ENCODE data around the gene PHC3. TPM values are rescaled to one million over a fixed set of nuclear protein-coding genes. Genes with fewer than 3 reads are reported as not detected.
A peak's percentile ranks its signal among the peaks of the same experiment; 100 is the strongest.

PHC3 gene, protein sequence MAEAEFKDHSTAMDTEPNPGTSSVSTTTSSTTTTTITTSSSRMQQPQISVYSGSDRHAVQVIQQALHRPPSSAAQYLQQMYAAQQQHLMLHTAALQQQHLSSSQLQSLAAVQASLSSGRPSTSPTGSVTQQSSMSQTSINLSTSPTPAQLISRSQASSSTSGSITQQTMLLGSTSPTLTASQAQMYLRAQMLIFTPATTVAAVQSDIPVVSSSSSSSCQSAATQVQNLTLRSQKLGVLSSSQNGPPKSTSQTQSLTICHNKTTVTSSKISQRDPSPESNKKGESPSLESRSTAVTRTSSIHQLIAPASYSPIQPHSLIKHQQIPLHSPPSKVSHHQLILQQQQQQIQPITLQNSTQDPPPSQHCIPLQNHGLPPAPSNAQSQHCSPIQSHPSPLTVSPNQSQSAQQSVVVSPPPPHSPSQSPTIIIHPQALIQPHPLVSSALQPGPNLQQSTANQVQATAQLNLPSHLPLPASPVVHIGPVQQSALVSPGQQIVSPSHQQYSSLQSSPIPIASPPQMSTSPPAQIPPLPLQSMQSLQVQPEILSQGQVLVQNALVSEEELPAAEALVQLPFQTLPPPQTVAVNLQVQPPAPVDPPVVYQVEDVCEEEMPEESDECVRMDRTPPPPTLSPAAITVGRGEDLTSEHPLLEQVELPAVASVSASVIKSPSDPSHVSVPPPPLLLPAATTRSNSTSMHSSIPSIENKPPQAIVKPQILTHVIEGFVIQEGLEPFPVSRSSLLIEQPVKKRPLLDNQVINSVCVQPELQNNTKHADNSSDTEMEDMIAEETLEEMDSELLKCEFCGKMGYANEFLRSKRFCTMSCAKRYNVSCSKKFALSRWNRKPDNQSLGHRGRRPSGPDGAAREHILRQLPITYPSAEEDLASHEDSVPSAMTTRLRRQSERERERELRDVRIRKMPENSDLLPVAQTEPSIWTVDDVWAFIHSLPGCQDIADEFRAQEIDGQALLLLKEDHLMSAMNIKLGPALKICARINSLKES
- 100 to 1,000 TPM; 121 to 130 (median 125) TPM for total RNA-seq
- 87.5 TPM for total RNA-seq (2013)

DNA sequence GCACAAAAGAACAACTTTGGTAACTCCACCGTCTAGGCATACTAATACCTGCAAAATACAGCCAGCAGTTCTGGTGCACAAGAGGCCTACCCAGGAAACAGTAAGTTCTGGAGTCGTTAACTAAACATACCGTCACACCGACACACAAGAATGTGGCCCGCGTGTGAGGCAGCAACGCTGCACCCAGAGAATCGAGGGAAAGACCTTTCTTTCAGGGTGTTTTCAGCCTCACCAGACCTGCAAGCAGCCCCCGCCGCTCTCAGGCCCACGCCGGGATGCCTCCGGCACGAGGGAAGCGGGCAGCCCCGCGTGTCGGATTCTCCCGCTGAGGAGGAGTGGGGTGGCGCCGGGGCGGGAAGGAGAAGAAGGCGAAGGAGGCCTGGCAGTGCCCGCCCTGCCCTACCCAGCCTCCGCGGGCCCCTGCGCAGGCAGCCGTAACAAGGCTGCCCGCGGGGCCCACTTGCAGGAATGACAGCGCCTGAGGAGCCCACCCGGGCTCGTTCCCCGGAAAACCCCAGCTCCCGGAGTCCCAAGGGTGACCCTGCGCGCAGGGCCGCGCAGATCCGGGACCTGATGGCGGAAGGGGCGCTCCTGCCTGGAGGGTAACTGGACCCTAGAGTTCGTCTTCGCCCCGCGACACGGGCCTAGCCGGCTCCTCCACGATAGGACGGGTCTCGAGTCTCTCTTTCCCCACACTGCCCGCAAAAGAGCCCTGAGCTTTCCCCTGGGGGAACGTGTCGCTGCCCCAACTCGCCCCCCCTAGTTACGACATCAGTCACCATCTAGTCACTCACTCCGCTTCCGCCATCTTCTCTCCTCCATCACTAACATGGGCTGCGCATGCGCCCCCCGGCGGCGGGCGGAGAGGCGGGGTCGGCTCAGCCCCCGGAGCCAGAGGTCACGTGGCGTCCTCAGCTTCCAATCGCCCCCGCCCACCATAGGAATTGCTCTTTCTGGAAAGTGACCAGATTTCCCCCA is at the start of gene PHC3:
PHC3 (minus strand) TSS at position 826 of the 978 bp plus-strand sequence; CDS start at position 808, 18 bp downstream.
- Histone ChIP-seq H3K4me1 (ENCODE audit: control insufficient read depth, insufficient read depth, low read length) (peaks cover 26% of the 10 kb centered on the region), H3K9me3 (ENCODE audit: control insufficient read depth, insufficient read depth, low read length) (no peaks in the 10 kb centered on the region), H3K27ac (ENCODE audit: low read length) (peak within 1 kb of the TSS; percentile 97), H3K27me3 (ENCODE audit: control insufficient read depth, insufficient read depth, low read length) (no peaks in the 10 kb centered on the region), H3K4me3 (ENCODE audit: low read length) (peak within 1 kb of the TSS; percentile 84), H3K36me3 (ENCODE audit: control insufficient read depth, insufficient read depth, low read length) (peaks cover 18% of the 10 kb centered on the region)
- DNase-seq: peak; percentile 87 to 96
- TF ChIP-seq, protein P1, sequence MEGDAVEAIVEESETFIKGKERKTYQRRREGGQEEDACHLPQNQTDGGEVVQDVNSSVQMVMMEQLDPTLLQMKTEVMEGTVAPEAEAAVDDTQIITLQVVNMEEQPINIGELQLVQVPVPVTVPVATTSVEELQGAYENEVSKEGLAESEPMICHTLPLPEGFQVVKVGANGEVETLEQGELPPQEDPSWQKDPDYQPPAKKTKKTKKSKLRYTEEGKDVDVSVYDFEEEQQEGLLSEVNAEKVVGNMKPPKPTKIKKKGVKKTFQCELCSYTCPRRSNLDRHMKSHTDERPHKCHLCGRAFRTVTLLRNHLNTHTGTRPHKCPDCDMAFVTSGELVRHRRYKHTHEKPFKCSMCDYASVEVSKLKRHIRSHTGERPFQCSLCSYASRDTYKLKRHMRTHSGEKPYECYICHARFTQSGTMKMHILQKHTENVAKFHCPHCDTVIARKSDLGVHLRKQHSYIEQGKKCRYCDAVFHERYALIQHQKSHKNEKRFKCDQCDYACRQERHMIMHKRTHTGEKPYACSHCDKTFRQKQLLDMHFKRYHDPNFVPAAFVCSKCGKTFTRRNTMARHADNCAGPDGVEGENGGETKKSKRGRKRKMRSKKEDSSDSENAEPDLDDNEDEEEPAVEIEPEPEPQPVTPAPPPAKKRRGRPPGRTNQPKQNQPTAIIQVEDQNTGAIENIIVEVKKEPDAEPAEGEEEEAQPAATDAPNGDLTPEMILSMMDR (IDR thresholded peaks at IDR 0.05): no peak
- peak within 1 kb of the TSS; percentile 97 for H3K4me3 Mint-ChIP-seq
- intact Hi-C loops (cut with micrococcal nuclease): loop anchor here (2.0 to 5.0 kb wide), 3 partner anchors 42 to 419 kb away; partner anchors contain the start of genes PRKCI and SKIL
- ATAC-seq: peak; percentile 79 to 88 (median 83)
- H3K27me3 Mint-ChIP-seq (ENCODE audit: low read depth in 2 of 2): no peaks in the 10 kb centered on the region
- H3K27ac Mint-ChIP-seq: peak within 1 kb of the TSS; percentile 96 to 99
- H3K9me3 Mint-ChIP-seq: no peaks in the 10 kb centered on the region
- peaks cover 30 to 35% of the 10 kb centered on the region in 2 donors for H3K4me1 Mint-ChIP-seq
- WGBS (ENCODE audit: insufficient coverage): under 1% methylated on average over 71 of the region's 71 CpGs
- H3K36me3 Mint-ChIP-seq: no peaks in the 10 kb centered on the region

DNA sequence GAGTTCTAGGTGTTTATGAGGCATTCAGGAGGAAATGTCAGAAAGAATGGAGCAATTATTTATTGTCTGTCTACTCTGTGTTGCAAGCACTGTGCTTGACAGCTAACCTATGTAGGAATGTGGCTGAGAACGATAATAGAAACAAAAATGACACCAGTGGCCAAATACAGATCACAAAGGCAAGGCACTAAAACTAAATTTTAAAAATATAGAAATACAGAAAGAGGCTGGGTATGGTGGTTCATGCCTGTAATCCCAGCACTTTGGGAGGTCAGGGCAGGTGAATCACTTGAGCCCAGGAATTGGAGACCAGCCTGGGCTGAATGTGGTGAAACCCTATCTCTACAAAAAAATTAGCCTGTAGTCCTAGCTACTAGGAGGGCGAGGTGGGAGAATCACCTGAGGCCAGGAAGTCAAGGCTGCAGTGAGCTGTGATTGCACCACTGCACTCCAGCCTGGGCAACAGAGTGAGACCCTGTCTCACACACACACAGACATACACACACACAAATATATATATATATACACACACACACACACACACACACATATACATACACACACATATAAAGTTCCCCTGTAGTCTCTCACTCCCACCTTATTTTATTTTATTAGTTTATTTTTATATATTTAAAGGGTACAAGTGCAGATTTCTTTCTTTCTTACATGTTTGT is 46.7 kb upstream of the PHC3 start:
- no peaks in the 10 kb centered on the region for H3K9me3 ChIP-seq (ENCODE audit: control insufficient read depth, insufficient read depth, low read length)
- WGBS (ENCODE audit: insufficient coverage): 89% methylated on average over 2 of the region's 2 CpGs
- no peaks in the 10 kb centered on the region for H3K27me3 ChIP-seq (ENCODE audit: control insufficient read depth, insufficient read depth, low read length)
- intact Hi-C loops (cut with micrococcal nuclease): no loop called here
- Mint-ChIP-seq H3K27me3 (ENCODE audit: low read depth in 2 of 2) (no peaks in the 10 kb centered on the region), H3K4me1 (peaks cover 4 to 13% of the 10 kb centered on the region in 2 donors), H3K36me3 (no peaks in the 10 kb centered on the region), H3K9me3 (no peaks in the 10 kb centered on the region), H3K4me3 (no peak overlapping the region), H3K27ac (no peak overlapping the region)
- H3K4me1 ChIP-seq (ENCODE audit: control insufficient read depth, insufficient read depth, low read length): no peaks in the 10 kb centered on the region
- no peak overlapping the region for H3K4me3 ChIP-seq (ENCODE audit: low read length)
- TF ChIP-seq, protein P1 (IDR thresholded peaks at IDR 0.05): no peak
- H3K36me3 ChIP-seq (ENCODE audit: control insufficient read depth, insufficient read depth, low read length): no peaks in the 10 kb centered on the region
- H3K27ac ChIP-seq (ENCODE audit: low read length): no peak overlapping the region
- no peak for ATAC-seq
- no peak for DNase-seq

DNA sequence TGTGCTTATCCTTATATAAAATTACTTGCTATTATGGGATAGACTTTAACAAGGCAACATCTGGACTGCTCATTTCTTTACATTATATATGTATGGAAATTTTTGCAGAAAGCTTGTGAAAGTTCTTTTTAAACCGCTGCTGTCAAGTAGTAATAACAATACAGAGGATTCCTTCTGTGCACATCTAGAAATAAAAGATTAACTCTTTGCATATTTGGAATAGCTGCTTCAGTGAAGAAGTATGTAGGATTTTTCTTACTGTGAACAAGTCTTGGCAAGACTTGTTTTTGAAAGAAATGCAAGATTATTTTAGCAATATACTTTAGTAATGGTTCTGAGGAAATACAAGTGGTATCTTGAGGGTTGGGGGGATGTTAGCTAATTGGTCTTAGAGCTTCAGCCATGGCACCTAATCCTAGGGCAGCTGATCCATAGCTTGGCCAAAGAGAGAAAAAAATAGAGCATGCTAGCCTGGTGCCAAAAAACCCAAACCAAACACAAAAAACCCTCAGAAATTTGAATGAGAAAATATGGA is 45.0 kb upstream of the PHC3 start:
- no peaks in the 10 kb centered on the region for H3K9me3 Mint-ChIP-seq
- no CpG with 5 or more reads among the region's 1 CpG for WGBS (ENCODE audit: insufficient coverage)
- DNase-seq (no peak), ATAC-seq (no peak)
- H3K27ac Mint-ChIP-seq: no peak overlapping the region
- Histone ChIP-seq H3K9me3 (ENCODE audit: control insufficient read depth, insufficient read depth, low read length) (no peaks in the 10 kb centered on the region), H3K27me3 (ENCODE audit: control insufficient read depth, insufficient read depth, low read length) (no peaks in the 10 kb centered on the region), H3K27ac (ENCODE audit: low read length) (no peak overlapping the region), H3K36me3 (ENCODE audit: control insufficient read depth, insufficient read depth, low read length) (no peaks in the 10 kb centered on the region), H3K4me3 (ENCODE audit: low read length) (no peak overlapping the region), H3K4me1 (ENCODE audit: control insufficient read depth, insufficient read depth, low read length) (peaks cover 11% of the 10 kb centered on the region)
- peaks cover 17% of the 10 kb centered on the region in 2 donors for H3K4me1 Mint-ChIP-seq
- intact Hi-C loops (cut with micrococcal nuclease): no loop called here
- no peaks in the 10 kb centered on the region for H3K36me3 Mint-ChIP-seq
- no peak overlapping the region for H3K4me3 Mint-ChIP-seq
- H3K27me3 Mint-ChIP-seq (ENCODE audit: low read depth in 2 of 2): no peaks in the 10 kb centered on the region
- TF ChIP-seq, protein P1 (IDR thresholded peaks at IDR 0.05): no peak

Data from natural killer cell (primary cell).